ENCODE measurements around the gene BANF2.

GRCh38 chr20:17732907-17733521 is 33.2 kb downstream of the BANF2 start:
- no peak for TF ChIP-seq CTCF (IDR thresholded peaks at IDR 0.05)
- no peak for TF ChIP-seq POLR2A (IDR thresholded peaks at IDR 0.05)
